Measurements from ENCODE around the gene CELSR1. TPM values are rescaled to one million over a fixed set of nuclear protein-coding genes. Genes with fewer than 3 reads are reported as not detected.

The CELSR1 gene
- total RNA-seq, 1 experiment from 2014 or later: 22.6 TPM

GRCh38 chr22:46363611-46364321 lies 173.7 kb downstream of the CELSR1 start:
- no peak overlapping the region for H4K5ac ChIP-seq (ENCODE audit: insufficient read length, low read depth, low read length)
- Mint-ChIP-seq H3K27me3 (ENCODE audit: low read depth) (no peaks in the 10 kb centered on the region; the same call in 1 of the 2 replicates), H3K4me1 (peaks cover 5 to 6% of the 10 kb centered on the region in 2 experiments), H3K9me3 (peaks cover under 1 to 8% of the 10 kb centered on the region in 2 experiments; a peak in 2 of 5 replicates), H3K36me3 (ENCODE audit: insufficient read depth in 1 of 3, low read depth in 3 of 3) (peaks cover 8 to 38% (median 37%) of the 10 kb centered on the region in 3 experiments; a peak in 6 of 7 replicates), H3K4me3 (no peak overlapping the region), H3K27ac (peak overlapping the region in 1 of 3 experiments; percentile 79; a peak in 1 of 7 replicates)
- H3K14ac ChIP-seq (ENCODE audit: insufficient read depth, low read length): no peak overlapping the region; the same call in 1 of the 2 replicates
- no peak overlapping the region for H2AK5ac ChIP-seq (ENCODE audit: insufficient read length, low read length)
- H2AFZ ChIP-seq (ENCODE audit: low read length): no peak overlapping the region
- no peak overlapping the region for H3K27ac ChIP-seq (ENCODE audit: insufficient read length, low read depth, low read length)
- no peak for TF ChIP-seq CTCF (conservative IDR thresholded peaks at IDR 0.05)
- H2BK5ac ChIP-seq (ENCODE audit: insufficient read length, low read length): no peak overlapping the region
- no peak for DNase-seq
- no peaks in the 10 kb centered on the region for H3K9me3 ChIP-seq (ENCODE audit: control insufficient read depth, low read depth, low read length)
- no CpG with 5 or more reads among the region's 35 CpGs for WGBS (ENCODE audit: extremely low coverage, insufficient read length, low lambda C conversion rate)
- H3K18ac ChIP-seq (ENCODE audit: insufficient read length, low read depth, low read length): no peak overlapping the region
- H2BK20ac ChIP-seq (ENCODE audit: low read depth, low read length, poor library complexity, severe bottlenecking): no peak overlapping the region
- H3K27me3 ChIP-seq (ENCODE audit: insufficient read depth, low read length): no peaks in the 10 kb centered on the region
- H3K56ac ChIP-seq (ENCODE audit: insufficient read length, low read depth, low read length): no peak overlapping the region
- no peak overlapping the region for H2BK15ac ChIP-seq (ENCODE audit: low read depth, low read length)
- H3K79me1 ChIP-seq (ENCODE audit: insufficient read depth, low read depth, low read length, poor library complexity, severe bottlenecking): no peaks in the 10 kb centered on the region
- no peak overlapping the region for H2BK12ac ChIP-seq (ENCODE audit: insufficient read length, low read depth, low read length)
- H3K23ac ChIP-seq (ENCODE audit: insufficient read length, low read depth, low read length): no peak overlapping the region
- no peak overlapping the region for H3K4me2 ChIP-seq (ENCODE audit: insufficient read depth, insufficient read length, low read length)
- no peaks in the 10 kb centered on the region for H3K79me2 ChIP-seq (ENCODE audit: insufficient read depth, low read length)
- no peak overlapping the region for H4K8ac ChIP-seq (replicated peaks; ENCODE audit: insufficient read length, low read depth, low read length)
- H3K9ac ChIP-seq (ENCODE audit: extremely low read depth, insufficient read length, low read length): no peak overlapping the region
- H3T11ph ChIP-seq (ENCODE audit: low read length): no peak overlapping the region
- no peak overlapping the region for H2BK120ac ChIP-seq (ENCODE audit: low read depth, low read length, poor library complexity, severe bottlenecking)
- H4K20me1 ChIP-seq (ENCODE audit: control insufficient read depth, insufficient read depth, insufficient read length): no peaks in the 10 kb centered on the region
- no peak overlapping the region for H3K4ac ChIP-seq (ENCODE audit: low read depth, low read length)
- no peak overlapping the region for H4K91ac ChIP-seq (ENCODE audit: insufficient read length, low read depth, low read length)
- H3K4me1 ChIP-seq (ENCODE audit: insufficient read depth, low read length): no peaks in the 10 kb centered on the region; the same call in 1 of the 2 replicates
- H3K23me2 ChIP-seq (ENCODE audit: insufficient read length, low read depth, low read length, poor library complexity, severe bottlenecking): no peaks in the 10 kb centered on the region

All from H9 (cell line).